ENCODE measurements around the gene CSF1R.

The CSF1R gene

GRCh38 chr5:150120617-150121447 is 34.5 kb upstream of the CSF1R start:
- Histone ChIP-seq H3K4me1 (ENCODE audit: control insufficient read depth, insufficient read depth, low read length) (peaks cover 8% of the 10 kb centered on the region), H3K4me3 (ENCODE audit: insufficient read depth, low read depth, low read length) (no peak overlapping the region), H3K36me3 (ENCODE audit: control insufficient read depth, insufficient read depth, low read length) (no peaks in the 10 kb centered on the region), H3K9me3 (ENCODE audit: control insufficient read depth, low read length) (no peaks in the 10 kb centered on the region), H3K27me3 (ENCODE audit: control insufficient read depth, insufficient read depth, low read length, poor library complexity, severe bottlenecking) (no peaks in the 10 kb centered on the region), H3K27ac (ENCODE audit: insufficient read depth, low read depth, low read length, poor library complexity, severe bottlenecking) (no peak overlapping the region)
- 80 to 82% methylated on average over 19 of the region's 19 CpGs for WGBS, 2 experiments

DNA sequence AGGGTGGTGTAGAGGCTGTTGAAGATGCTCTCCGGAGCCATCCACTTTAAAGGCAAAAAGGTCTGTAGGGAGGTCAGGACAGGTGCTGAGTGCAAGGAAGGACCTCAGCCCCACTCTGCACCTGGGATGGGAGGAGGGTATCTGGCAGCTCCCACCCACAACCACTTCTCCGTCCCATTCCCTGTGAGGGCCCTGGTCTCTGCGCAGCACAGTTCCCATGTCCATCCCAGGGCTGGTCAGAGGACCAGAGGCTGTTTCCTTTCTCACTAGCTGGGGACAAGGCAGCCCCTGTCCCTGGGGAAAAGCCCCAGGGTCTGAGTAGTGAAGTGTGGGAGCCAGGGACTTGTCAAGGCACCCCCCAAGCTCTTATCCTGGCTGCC is 33.7 kb upstream of the CSF1R start:
- Histone ChIP-seq H3K27ac (ENCODE audit: insufficient read depth, low read depth, low read length, poor library complexity, severe bottlenecking) (no peak overlapping the region), H3K4me1 (ENCODE audit: control insufficient read depth, insufficient read depth, low read length) (peaks cover 8% of the 10 kb centered on the region), H3K36me3 (ENCODE audit: control insufficient read depth, insufficient read depth, low read length) (no peaks in the 10 kb centered on the region), H3K4me3 (ENCODE audit: insufficient read depth, low read depth, low read length) (no peak overlapping the region), H3K9me3 (ENCODE audit: control insufficient read depth, low read length) (no peaks in the 10 kb centered on the region), H3K27me3 (ENCODE audit: control insufficient read depth, insufficient read depth, low read length, poor library complexity, severe bottlenecking) (no peaks in the 10 kb centered on the region)
- 75 to 83% methylated on average over 3 of the region's 3 CpGs for WGBS, 2 experiments

GRCh38 chr5:150119421-150120061 is 33.2 kb upstream of the CSF1R start:
- Histone ChIP-seq H3K27me3 (ENCODE audit: control insufficient read depth, insufficient read depth, low read length, poor library complexity, severe bottlenecking) (no peaks in the 10 kb centered on the region), H3K36me3 (ENCODE audit: control insufficient read depth, insufficient read depth, low read length) (no peaks in the 10 kb centered on the region), H3K27ac (ENCODE audit: insufficient read depth, low read depth, low read length, poor library complexity, severe bottlenecking) (no peak overlapping the region), H3K9me3 (ENCODE audit: control insufficient read depth, low read length) (no peaks in the 10 kb centered on the region), H3K4me3 (ENCODE audit: insufficient read depth, low read depth, low read length) (no peak overlapping the region), H3K4me1 (ENCODE audit: control insufficient read depth, insufficient read depth, low read length) (peaks cover 8% of the 10 kb centered on the region)
- 94% methylated on average over 10 of the region's 10 CpGs for WGBS, 2 experiments

- Histone ChIP-seq H3K36me3 (ENCODE audit: control insufficient read depth, insufficient read depth, low read length) (no peaks in the 10 kb centered on the region), H3K27me3 (ENCODE audit: control insufficient read depth, insufficient read depth, low read length, poor library complexity, severe bottlenecking) (no peaks in the 10 kb centered on the region), H3K4me1 (ENCODE audit: control insufficient read depth, insufficient read depth, low read length) (peaks cover 8% of the 10 kb centered on the region), H3K27ac (ENCODE audit: insufficient read depth, low read depth, low read length, poor library complexity, severe bottlenecking) (no peak overlapping the region), H3K4me3 (ENCODE audit: insufficient read depth, low read depth, low read length) (no peak overlapping the region), H3K9me3 (ENCODE audit: control insufficient read depth, low read length) (no peaks in the 10 kb centered on the region)
- WGBS, 2 experiments = 94 to 95% methylated on average over 11 of the region's 11 CpGs
Measured at GRCh38 chr5:150118561-150119229, 32.3 kb upstream of the CSF1R start.

GRCh38 chr5:150117945-150118560 is 31.7 kb upstream of the CSF1R start:
- Histone ChIP-seq H3K4me1 (ENCODE audit: control insufficient read depth, insufficient read depth, low read length) (peaks cover 8% of the 10 kb centered on the region), H3K4me3 (ENCODE audit: insufficient read depth, low read depth, low read length) (no peak overlapping the region), H3K9me3 (ENCODE audit: control insufficient read depth, low read length) (no peaks in the 10 kb centered on the region), H3K27ac (ENCODE audit: insufficient read depth, low read depth, low read length, poor library complexity, severe bottlenecking) (no peak overlapping the region), H3K36me3 (ENCODE audit: control insufficient read depth, insufficient read depth, low read length) (no peaks in the 10 kb centered on the region), H3K27me3 (ENCODE audit: control insufficient read depth, insufficient read depth, low read length, poor library complexity, severe bottlenecking) (no peaks in the 10 kb centered on the region)
- 86 to 88% methylated on average over 9 of the region's 9 CpGs for WGBS, 2 experiments

- H3K4me3 ChIP-seq (ENCODE audit: insufficient read depth, low read depth, low read length) = no peak overlapping the region
- H3K36me3 ChIP-seq (ENCODE audit: control insufficient read depth, insufficient read depth, low read length) = no peaks in the 10 kb centered on the region
- H3K9me3 ChIP-seq (ENCODE audit: control insufficient read depth, low read length) = no peaks in the 10 kb centered on the region
- 94% methylated on average over 10 of the region's 10 CpGs for whole genome bisulfite sequencing, 2 experiments
- H3K27ac ChIP-seq (ENCODE audit: insufficient read depth, low read depth, low read length, poor library complexity, severe bottlenecking) = no peak overlapping the region
- H3K4me1 ChIP-seq (ENCODE audit: control insufficient read depth, insufficient read depth, low read length) = peaks cover 12% of the 10 kb centered on the region
- no peaks in the 10 kb centered on the region for H3K27me3 ChIP-seq (ENCODE audit: control insufficient read depth, insufficient read depth, low read length, poor library complexity, severe bottlenecking)
Measured at GRCh38 chr5:150116667-150117400, 30.5 kb upstream of the CSF1R start.

DNA sequence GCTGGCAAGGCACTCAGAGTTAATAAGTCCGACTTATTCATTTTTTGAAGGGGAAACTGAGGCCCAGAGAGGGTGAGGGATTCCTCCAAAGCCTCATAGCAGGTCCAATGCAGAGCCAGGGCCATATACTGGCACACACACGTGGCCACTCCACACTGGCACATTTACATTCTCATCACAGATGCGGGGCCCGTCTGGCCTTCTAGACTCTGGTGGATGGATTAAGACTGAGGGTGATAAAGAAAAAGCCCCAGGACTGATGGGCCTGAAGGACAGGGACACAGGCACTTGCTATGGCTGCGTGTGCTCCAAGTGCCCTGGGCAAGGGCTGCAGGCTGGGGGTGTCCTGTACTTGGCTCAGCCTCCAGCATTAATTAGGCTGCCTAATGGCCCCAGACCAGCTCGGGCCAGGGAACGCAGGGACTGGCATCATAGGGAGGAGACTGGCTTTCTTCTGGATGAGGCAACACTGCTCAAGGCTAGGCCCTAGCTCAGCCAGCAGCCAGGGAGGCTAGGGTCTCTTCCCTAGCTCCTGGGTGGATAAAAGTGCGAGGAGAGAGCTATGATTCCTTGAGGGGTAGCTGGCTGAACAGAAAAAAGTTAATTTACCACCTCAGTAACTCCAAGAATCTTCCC is 28.5 kb upstream of the CSF1R start:
- Histone ChIP-seq H3K27me3 (ENCODE audit: control insufficient read depth, insufficient read depth, low read length, poor library complexity, severe bottlenecking) (no peaks in the 10 kb centered on the region), H3K27ac (ENCODE audit: insufficient read depth, low read depth, low read length, poor library complexity, severe bottlenecking) (no peak overlapping the region), H3K9me3 (ENCODE audit: control insufficient read depth, low read length) (no peaks in the 10 kb centered on the region), H3K4me3 (ENCODE audit: insufficient read depth, low read depth, low read length) (no peak overlapping the region), H3K36me3 (ENCODE audit: control insufficient read depth, insufficient read depth, low read length) (no peaks in the 10 kb centered on the region), H3K4me1 (ENCODE audit: control insufficient read depth, insufficient read depth, low read length) (peaks cover 19% of the 10 kb centered on the region)
- 88 to 89% methylated on average over 8 of the region's 8 CpGs for WGBS, 2 experiments

DNA sequence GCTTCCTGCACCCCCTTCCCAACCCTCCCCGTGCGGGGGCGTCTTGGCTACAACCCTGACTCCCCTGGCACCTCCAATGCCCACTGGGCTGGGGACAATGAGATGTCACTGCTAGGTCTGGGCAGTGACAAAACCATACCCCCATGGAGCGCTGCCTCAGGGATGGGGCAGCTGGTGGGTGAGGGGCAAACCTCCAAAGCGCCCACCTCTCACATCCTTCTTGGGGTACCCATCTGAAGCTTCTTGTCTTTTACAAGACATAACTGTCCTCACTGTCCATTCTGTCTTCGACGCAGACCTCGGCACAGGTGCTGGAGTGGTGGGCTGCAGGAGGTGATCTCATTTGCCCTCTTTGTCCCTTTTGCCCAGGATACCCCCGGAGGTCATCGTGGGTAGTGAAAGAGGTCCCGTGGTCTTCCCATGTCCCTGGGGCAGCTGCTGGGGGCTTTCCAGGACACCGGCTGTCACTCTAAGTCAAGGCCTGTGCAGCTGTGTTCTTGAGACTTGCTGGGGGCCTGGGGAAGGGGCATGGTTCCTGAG is 27.8 kb upstream of the CSF1R start:
- Histone ChIP-seq H3K9me3 (ENCODE audit: control insufficient read depth, low read length) (no peaks in the 10 kb centered on the region), H3K27ac (ENCODE audit: insufficient read depth, low read depth, low read length, poor library complexity, severe bottlenecking) (no peak overlapping the region), H3K27me3 (ENCODE audit: control insufficient read depth, insufficient read depth, low read length, poor library complexity, severe bottlenecking) (no peaks in the 10 kb centered on the region), H3K4me1 (ENCODE audit: control insufficient read depth, insufficient read depth, low read length) (peaks cover 19% of the 10 kb centered on the region), H3K36me3 (ENCODE audit: control insufficient read depth, insufficient read depth, low read length) (no peaks in the 10 kb centered on the region), H3K4me3 (ENCODE audit: insufficient read depth, low read depth, low read length) (no peak overlapping the region)
- 91 to 93% methylated on average over 12 of the region's 12 CpGs for whole genome bisulfite sequencing, 2 experiments

DNA sequence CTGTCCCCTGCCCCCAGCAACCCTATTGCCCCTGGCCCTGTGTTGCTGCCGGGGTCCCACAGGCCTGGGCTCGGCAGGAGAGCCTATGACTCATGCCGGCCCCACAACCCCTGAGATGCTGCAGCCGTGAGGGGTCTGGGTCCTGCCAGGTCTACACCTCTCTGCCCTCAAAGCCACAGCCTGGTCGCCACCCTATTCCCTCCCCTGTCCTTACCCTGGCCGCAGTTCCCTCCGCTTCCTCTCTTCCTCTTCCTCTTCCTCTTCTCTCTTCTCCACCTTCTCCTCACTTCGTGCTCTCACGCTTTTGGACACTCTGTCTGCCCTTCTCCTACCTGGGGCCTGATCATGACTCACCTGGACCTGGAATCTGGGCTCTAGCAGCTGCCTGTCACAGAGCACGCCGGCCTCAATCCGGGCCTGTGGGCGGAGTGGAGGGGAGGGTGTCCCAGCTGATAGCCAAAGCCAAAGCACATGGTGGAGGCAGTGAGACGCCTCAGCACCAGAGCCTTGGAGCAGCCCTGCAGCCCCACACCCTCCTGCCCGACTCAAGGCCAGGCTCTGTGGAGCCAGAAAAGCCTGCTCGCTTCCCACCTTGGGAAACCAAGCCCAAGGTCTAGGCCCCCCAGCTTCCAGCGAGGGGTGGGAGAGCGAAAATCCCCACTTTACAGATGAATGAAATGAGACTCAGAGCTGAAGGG is 26.8 kb upstream of the CSF1R start:
- Histone ChIP-seq H3K27me3 (ENCODE audit: control insufficient read depth, insufficient read depth, low read length, poor library complexity, severe bottlenecking) (no peaks in the 10 kb centered on the region), H3K27ac (ENCODE audit: insufficient read depth, low read depth, low read length, poor library complexity, severe bottlenecking) (no peak overlapping the region), H3K4me3 (ENCODE audit: insufficient read depth, low read depth, low read length) (no peak overlapping the region), H3K36me3 (ENCODE audit: control insufficient read depth, insufficient read depth, low read length) (no peaks in the 10 kb centered on the region), H3K4me1 (ENCODE audit: control insufficient read depth, insufficient read depth, low read length) (peaks cover 19% of the 10 kb centered on the region), H3K9me3 (ENCODE audit: control insufficient read depth, low read length) (no peaks in the 10 kb centered on the region)
- WGBS, 2 experiments = 80 to 82% methylated on average over 18 of the region's 18 CpGs

All from ectodermal cell (in vitro differentiated cells).